Measurements from ENCODE around the gene SLC47A1. TPM values are rescaled to one million over a fixed set of nuclear protein-coding genes. Genes with fewer than 3 reads are reported as not detected.

SLC47A1 gene
- total and polyA plus RNA-seq, 9 of the 15 experiments (the other 6 are each of a cell fraction or from before 2014, with no cell fraction given), result not detected

DNA sequence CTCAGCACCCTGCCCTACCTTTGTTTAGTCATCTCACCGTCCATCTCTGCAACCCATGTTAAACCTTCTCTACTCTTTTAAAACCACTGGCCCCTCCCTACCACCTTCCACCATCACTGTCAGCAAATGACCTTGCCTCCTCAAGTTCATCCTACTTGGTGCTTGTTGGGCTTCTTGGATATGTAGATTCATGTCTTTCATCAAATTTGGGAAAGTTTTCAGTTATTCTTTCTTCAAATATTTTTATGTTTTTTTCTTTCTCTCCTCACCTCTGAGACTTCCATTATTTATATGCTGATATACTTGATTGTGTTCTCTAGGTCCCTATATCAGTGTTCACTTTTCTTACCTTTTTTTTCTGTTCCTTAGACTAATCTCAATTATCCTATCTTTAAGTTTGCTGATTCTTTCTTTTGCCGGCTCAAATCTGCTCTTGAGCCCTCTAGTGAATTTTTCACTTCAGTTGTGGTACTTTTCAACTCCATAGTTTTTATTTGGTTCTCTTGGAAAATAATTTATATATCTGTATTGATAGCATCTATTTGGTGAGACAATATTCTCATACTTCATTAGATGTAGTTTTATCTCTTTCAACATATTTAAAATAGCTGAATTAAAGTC lies 86.2 kb downstream of the SLC47A1 start:
- H3K79me2 ChIP-seq (ENCODE audit: control insufficient read depth, insufficient read depth, low read length), result no peaks in the 10 kb centered on the region
- BruUV-seq (replicated peaks), result no TSS peak
- H4K20me1 ChIP-seq (replicated peaks; ENCODE audit: control insufficient read depth, insufficient read depth, low read length), result no peaks in the 10 kb centered on the region
- no peak overlapping the region for H3K27ac ChIP-seq (ENCODE audit: extremely low read depth, low read depth, low read length)
- no peaks in the 10 kb centered on the region for H3K9me1 ChIP-seq (ENCODE audit: control insufficient read depth, insufficient read depth, low read length)
- H3K4me3 ChIP-seq, result no peak overlapping the region
- H3K36me3 ChIP-seq (ENCODE audit: control insufficient read depth, insufficient read depth, low read length), result no peaks in the 10 kb centered on the region
- H3K27me3 ChIP-seq (ENCODE audit: control insufficient read depth in 2 of 2, insufficient read depth in 2 of 2, low read length in 2 of 2), result no peaks in the 10 kb centered on the region
- FAIRE-seq (no peak), ATAC-seq (no peak), DNase-seq (ENCODE audit: extremely low read depth in 1 of 4, low spot score in 3 of 4) (no peak)
- in situ Hi-C loops (cut with MboI) (no loop called here), intact Hi-C loops (cut with micrococcal nuclease) (no loop called here)
- TF ChIP-seq ZNF778 (CRISPR knock-in tag; IDR thresholded peaks at IDR 0.05), result no peak
- TF ChIP-seq, protein P1, sequence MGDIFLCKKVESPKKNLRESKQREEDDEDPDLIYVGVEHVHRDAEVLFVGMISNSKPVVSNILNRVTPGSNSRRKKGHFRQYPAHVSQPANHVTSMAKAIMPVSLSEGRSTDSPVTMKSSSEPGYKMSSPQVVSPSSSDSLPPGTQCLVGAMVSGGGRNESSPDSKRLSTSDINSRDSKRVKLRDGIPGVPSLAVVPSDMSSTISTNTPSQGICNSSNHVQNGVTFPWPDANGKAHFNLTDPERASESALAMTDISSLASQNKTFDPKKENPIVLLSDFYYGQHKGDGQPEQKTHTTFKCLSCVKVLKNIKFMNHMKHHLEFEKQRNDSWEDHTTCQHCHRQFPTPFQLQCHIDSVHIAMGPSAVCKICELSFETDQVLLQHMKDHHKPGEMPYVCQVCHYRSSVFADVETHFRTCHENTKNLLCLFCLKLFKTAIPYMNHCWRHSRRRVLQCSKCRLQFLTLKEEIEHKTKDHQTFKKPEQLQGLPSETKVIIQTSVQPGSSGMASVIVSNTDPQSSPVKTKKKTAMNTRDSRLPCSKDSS (IDR thresholded peaks at IDR 0.05; ENCODE audit: low read depth, partially characterized antibody), result peak; percentile 71
- H3K9ac ChIP-seq (ENCODE audit: insufficient read depth in 1 of 2, low read depth in 2 of 2, low read length in 2 of 2), result no peak overlapping the region
- CTCF ChIA-PET (ENCODE audit: low intra/inter-chr PET ratio), result interaction anchor here (0.7 kb wide), 1 partner anchor 171 kb away, joined by 4 read pairs; no protein-coding TSS in a partner anchor
- POLR2A ChIA-PET, result no interaction called here
- peaks cover 4% of the 10 kb centered on the region for H3K9me3 ChIP-seq (replicated peaks; ENCODE audit: control insufficient read depth, insufficient read depth, low read depth, low read length)
- WGBS (ENCODE audit: insufficient coverage, low coverage, missing lambda C conversion rate), result 0% methylated on average over 2 of the region's 2 CpGs
- no peak overlapping the region for H2AFZ ChIP-seq (ENCODE audit: low read depth, low read length)
- no peaks in the 10 kb centered on the region for H3K4me1 ChIP-seq (replicated peaks in 1 of 2; ENCODE audit: control insufficient read depth in 2 of 2, insufficient read depth in 2 of 2, low read length in 2 of 2)
- H3K4me2 ChIP-seq (ENCODE audit: insufficient read depth, low read length), result no peak overlapping the region

- Histone ChIP-seq H3K9ac (ENCODE audit: insufficient read depth in 1 of 2, low read depth in 2 of 2, low read length in 2 of 2) (no peak overlapping the region), H3K4me3 (no peak overlapping the region), H3K79me2 (ENCODE audit: control insufficient read depth, insufficient read depth, low read length) (no peaks in the 10 kb centered on the region), H3K4me1 (replicated peaks in 1 of 2; ENCODE audit: control insufficient read depth in 2 of 2, insufficient read depth in 2 of 2, low read length in 2 of 2) (no peaks in the 10 kb centered on the region), H4K20me1 (replicated peaks; ENCODE audit: control insufficient read depth, insufficient read depth, low read length) (no peaks in the 10 kb centered on the region), H3K27me3 (ENCODE audit: control insufficient read depth in 2 of 2, insufficient read depth in 2 of 2, low read length in 2 of 2) (no peaks in the 10 kb centered on the region), H3K9me3 (replicated peaks; ENCODE audit: control insufficient read depth, insufficient read depth, low read depth, low read length) (peaks cover 4% of the 10 kb centered on the region), H3K4me2 (ENCODE audit: insufficient read depth, low read length) (no peak overlapping the region), H3K9me1 (ENCODE audit: control insufficient read depth, insufficient read depth, low read length) (no peaks in the 10 kb centered on the region), H3K27ac (ENCODE audit: extremely low read depth, low read depth, low read length) (no peak overlapping the region), H2AFZ (ENCODE audit: low read depth, low read length) (no peak overlapping the region), H3K36me3 (ENCODE audit: control insufficient read depth, insufficient read depth, low read length) (no peaks in the 10 kb centered on the region)
- no peak for FAIRE-seq
- in situ Hi-C loops (cut with MboI), result no loop called here
- CTCF ChIA-PET (ENCODE audit: low intra/inter-chr PET ratio), result no interaction called here
- POLR2A ChIA-PET, result no interaction called here
- DNase-seq (ENCODE audit: extremely low read depth in 1 of 4, low spot score in 3 of 4), result no peak
- no peak for ATAC-seq
- no TSS peak for BruUV-seq (replicated peaks)
- intact Hi-C loops (cut with micrococcal nuclease), result no loop called here
- 0% methylated on average over 1 of the region's 1 CpG for WGBS (ENCODE audit: insufficient coverage, low coverage, missing lambda C conversion rate)
- TF ChIP-seq ETV1 (tag; conservative IDR thresholded peaks at IDR 0.05; ENCODE audit: low read depth) (no peak), ZNF436 (CRISPR knock-in tag; IDR thresholded peaks at IDR 0.05) (no peak), PURB (CRISPR knock-in tag; IDR thresholded peaks at IDR 0.05; ENCODE audit: low read depth) (no peak), TRIM25 (IDR thresholded peaks at IDR 0.05; ENCODE audit: borderline replicate concordance) (no peak)
- TF ChIP-seq, protein P2, sequence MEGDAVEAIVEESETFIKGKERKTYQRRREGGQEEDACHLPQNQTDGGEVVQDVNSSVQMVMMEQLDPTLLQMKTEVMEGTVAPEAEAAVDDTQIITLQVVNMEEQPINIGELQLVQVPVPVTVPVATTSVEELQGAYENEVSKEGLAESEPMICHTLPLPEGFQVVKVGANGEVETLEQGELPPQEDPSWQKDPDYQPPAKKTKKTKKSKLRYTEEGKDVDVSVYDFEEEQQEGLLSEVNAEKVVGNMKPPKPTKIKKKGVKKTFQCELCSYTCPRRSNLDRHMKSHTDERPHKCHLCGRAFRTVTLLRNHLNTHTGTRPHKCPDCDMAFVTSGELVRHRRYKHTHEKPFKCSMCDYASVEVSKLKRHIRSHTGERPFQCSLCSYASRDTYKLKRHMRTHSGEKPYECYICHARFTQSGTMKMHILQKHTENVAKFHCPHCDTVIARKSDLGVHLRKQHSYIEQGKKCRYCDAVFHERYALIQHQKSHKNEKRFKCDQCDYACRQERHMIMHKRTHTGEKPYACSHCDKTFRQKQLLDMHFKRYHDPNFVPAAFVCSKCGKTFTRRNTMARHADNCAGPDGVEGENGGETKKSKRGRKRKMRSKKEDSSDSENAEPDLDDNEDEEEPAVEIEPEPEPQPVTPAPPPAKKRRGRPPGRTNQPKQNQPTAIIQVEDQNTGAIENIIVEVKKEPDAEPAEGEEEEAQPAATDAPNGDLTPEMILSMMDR (IDR thresholded peaks at IDR 0.05 in 2 of 3, conservative IDR thresholded peaks at IDR 0.05 in 1 of 3; ENCODE audit: insufficient read depth in 2 of 3, low read depth in 1 of 3, low read length in 3 of 3), result no peak
- TF ChIP-seq, protein P3, sequence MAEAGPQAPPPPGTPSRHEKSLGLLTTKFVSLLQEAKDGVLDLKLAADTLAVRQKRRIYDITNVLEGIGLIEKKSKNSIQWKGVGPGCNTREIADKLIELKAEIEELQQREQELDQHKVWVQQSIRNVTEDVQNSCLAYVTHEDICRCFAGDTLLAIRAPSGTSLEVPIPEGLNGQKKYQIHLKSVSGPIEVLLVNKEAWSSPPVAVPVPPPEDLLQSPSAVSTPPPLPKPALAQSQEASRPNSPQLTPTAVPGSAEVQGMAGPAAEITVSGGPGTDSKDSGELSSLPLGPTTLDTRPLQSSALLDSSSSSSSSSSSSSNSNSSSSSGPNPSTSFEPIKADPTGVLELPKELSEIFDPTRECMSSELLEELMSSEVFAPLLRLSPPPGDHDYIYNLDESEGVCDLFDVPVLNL (CRISPR knock-in tag; IDR thresholded peaks at IDR 0.05; ENCODE audit: low read depth), result no peak
Measured at GRCh38 chr17:19621697-19622096, 88.0 kb downstream of the SLC47A1 start.

All from K562 (cell line).